H1 (cell line): ENCODE measurements around the gene EXOC2. TPM values are rescaled to one million over a fixed set of nuclear protein-coding genes. Genes with fewer than 3 reads are reported as not detected.

Experiments
- CTCF ChIA-PET: fragments of 300-600 bp; sonication (Branson Sonifier 250); formaldehyde crosslinking; loops from one replicate; lab custom pipeline; 2021; ENCODE audit not compliant: partially characterized antibody; lab: Charles Lee
- POLR2A ChIA-PET: fragments of 300-600 bp; sonication (Branson Sonifier 250); formaldehyde crosslinking; loops from one replicate; lab custom pipeline; 2021; ENCODE audit warnings: inconsistent platforms; ENCODE audit not compliant: partially characterized antibody; lab: Charles Lee
- DNase-seq, 2 experiments: peaks; one replicate each; pipeline versions ENCODE4 v3.0.0 to v3.0.0-alpha.2; 2010 to 2022; ENCODE audit warnings: low spot score in 2 of 2, low read depth in 1 of 2, mixed read lengths in 1 of 2
- FAIRE-seq: peaks from 2 replicates; lab custom pipeline; 2011; peaks lifted over from hg19 to GRCh38; lab: Jason Lieb, UNC
- H2AFZ ChIP-seq: 2 replicates; pipeline ENCODE4 v1.8.1; 2012; ENCODE audit warnings: low read length, inconsistent platforms
- H2AK5ac ChIP-seq: 2 replicates; pipeline ENCODE4 v1.6.1; 2013; ENCODE audit warnings: low read depth, low read length
- H2BK120ac ChIP-seq: replicated peaks from 2 replicates; pipeline ENCODE3; 2013; ENCODE audit warnings: low read depth, low read length, inconsistent platforms
- H2BK12ac ChIP-seq: 2 replicates; pipeline ENCODE4 v1.6.1; 2013; ENCODE audit warnings: low read depth, low read length
- H2BK15ac ChIP-seq: 2 replicates; pipeline ENCODE4 v1.6.1; 2013; ENCODE audit warnings: low read length
- H2BK20ac ChIP-seq: 2 replicates; pipeline ENCODE4 v1.6.1; 2013; ENCODE audit warnings: low read length
- H2BK5ac ChIP-seq: 2 replicates; pipeline ENCODE4 v1.6.1; 2013; ENCODE audit warnings: low read depth, low read length
- H3K14ac ChIP-seq: 2 replicates; pipeline ENCODE4 v1.6.1; 2013; ENCODE audit warnings: inconsistent platforms; ENCODE audit not compliant: insufficient read length
- H3K18ac ChIP-seq: 2 replicates; pipeline ENCODE4 v1.6.1; 2013; ENCODE audit warnings: low read length; ENCODE audit errors: extremely low read depth
- H3K23ac ChIP-seq: 2 replicates; pipeline ENCODE4 v1.6.1; 2013; ENCODE audit warnings: inconsistent platforms; ENCODE audit not compliant: insufficient read length
- H3K23me2 ChIP-seq: 2 replicates; pipeline ENCODE4 v1.6.1; 2013; ENCODE audit warnings: low read depth, low read length
- H3K27ac ChIP-seq: 2 replicates; pipeline ENCODE4 v1.6.1; 2011; ENCODE audit warnings: low read depth, low read length, inconsistent platforms
- H3K27me3 ChIP-seq, 4 experiments: replicated peaks in 1 of 4; 1 replicate in 1 of 4; 2 replicates in 3 of 4; pipeline versions ENCODE4 v1.6.1 to v1.8.1; 2011 to 2013; ENCODE audit warnings: low read length in 3 of 4, mild to moderate bottlenecking in 3 of 4, inconsistent platforms in 2 of 4, mixed read lengths in 2 of 4, moderate library complexity in 1 of 4; ENCODE audit not compliant: control insufficient read depth in 3 of 4, insufficient read depth in 3 of 4; ENCODE audit errors: extremely low read depth in 1 of 4
- H3K36me3 ChIP-seq, 4 experiments: 2 replicates each; pipeline versions ENCODE4 v1.6.1 to v1.8.1; 2011 to 2013; ENCODE audit warnings: mild to moderate bottlenecking in 4 of 4, low read length in 3 of 4, moderate library complexity in 2 of 4, control low read depth in 1 of 4, inconsistent platforms in 1 of 4; ENCODE audit not compliant: insufficient read depth in 4 of 4, control insufficient read depth in 2 of 4
- H3K4ac ChIP-seq: replicated peaks from 2 replicates; pipeline ENCODE3; 2013; ENCODE audit warnings: low read length, low read depth, mixed read lengths, inconsistent platforms; ENCODE audit not compliant: insufficient read length
- H3K4me1 ChIP-seq, 4 experiments: replicated peaks in 1 of 4; 1 replicate in 1 of 4; 2 replicates in 3 of 4; pipeline versions ENCODE4 v1.6.1 to v1.8.1; 2011 to 2013; ENCODE audit warnings: low read length in 3 of 4, inconsistent platforms in 2 of 4, mixed read lengths in 1 of 4; ENCODE audit not compliant: insufficient read depth in 4 of 4, control insufficient read depth in 3 of 4
- H3K4me2 ChIP-seq, 2 experiments: 2 replicates each; pipeline versions ENCODE4 v1.6.1 to v1.8.1; 2011 to 2013; ENCODE audit warnings: low read depth in 2 of 2, low read length in 2 of 2, control low read depth in 1 of 2, inconsistent platforms in 1 of 2, mild to moderate bottlenecking in 1 of 2; ENCODE audit not compliant: insufficient read depth in 1 of 2
- H3K4me3 ChIP-seq, 4 experiments: fragments of 200-600, 300-600 bp in 1 of 4; sonication (generic), shearing (Covaris generic), sonication (Bioruptor Twin) in 1 of 4; 2 replicates each; pipeline versions ENCODE4 v1.5.1 to v1.8.1; 2011 to 2016; ENCODE audit warnings: low read length in 4 of 4, low read depth in 3 of 4, control low read depth in 2 of 4, inconsistent platforms in 2 of 4, mild to moderate bottlenecking in 2 of 4, mixed read lengths in 1 of 4, moderate library complexity in 1 of 4; ENCODE audit not compliant: insufficient read depth in 2 of 4; ENCODE audit errors: extremely low read depth in 1 of 4
- H3K56ac ChIP-seq: replicated peaks from 2 replicates; pipeline ENCODE3; 2013; ENCODE audit warnings: low read depth, mild to moderate bottlenecking, mixed read lengths, low read length, inconsistent platforms; ENCODE audit not compliant: insufficient read length
- H3K79me1 ChIP-seq: 2 replicates; pipeline ENCODE4 v1.6.1; 2013; ENCODE audit warnings: low read depth, low read length, control low read depth
- H3K79me2 ChIP-seq, 2 experiments: 2 replicates each; pipeline versions ENCODE4 v1.6.1 to v1.8.1; 2012 to 2013; ENCODE audit warnings: low read length in 2 of 2, mild to moderate bottlenecking in 2 of 2, inconsistent platforms in 1 of 2; ENCODE audit not compliant: insufficient read depth in 2 of 2, control insufficient read depth in 1 of 2
- H3K9ac ChIP-seq, 4 experiments: replicated peaks in 1 of 4; 1 replicate in 1 of 4; 2 replicates in 3 of 4; pipeline versions ENCODE4 v1.6.1 to v1.8.1; 2011 to 2013; ENCODE audit warnings: low read depth in 3 of 4, low read length in 3 of 4, control low read depth in 2 of 4, mild to moderate bottlenecking in 2 of 4, moderate library complexity in 2 of 4, inconsistent platforms in 1 of 4; ENCODE audit errors: extremely low read depth in 1 of 4
- H3K9me3 ChIP-seq, 2 experiments: 2 replicates each; pipeline versions ENCODE4 v1.6.1 to v1.8.1; 2012 to 2013; ENCODE audit warnings: mild to moderate bottlenecking in 2 of 2, moderate library complexity in 2 of 2, control low read depth in 1 of 2, inconsistent platforms in 1 of 2, low read depth in 1 of 2, low read length in 1 of 2, mixed read lengths in 1 of 2; ENCODE audit not compliant: insufficient read depth in 2 of 2
- H4K20me1 ChIP-seq, 2 experiments: replicated peaks in 1 of 2; 2 replicates each; pipeline versions ENCODE3 to v1.8.1; 2011 to 2013; ENCODE audit warnings: inconsistent platforms in 2 of 2, low read length in 2 of 2, mild to moderate bottlenecking in 1 of 2; ENCODE audit not compliant: insufficient read depth in 2 of 2, control insufficient read depth in 1 of 2
- H4K5ac ChIP-seq: 2 replicates; pipeline ENCODE4 v1.6.1; 2013; ENCODE audit warnings: low read length, low read depth, mixed read lengths, inconsistent platforms; ENCODE audit not compliant: insufficient read length
- H4K8ac ChIP-seq: 2 replicates; pipeline ENCODE4 v1.8.0; 2013; ENCODE audit warnings: mild to moderate bottlenecking, moderate library complexity, low read length, inconsistent platforms; ENCODE audit not compliant: insufficient read depth; ENCODE audit errors: extremely low read depth
- H4K91ac ChIP-seq: replicated peaks from 2 replicates; pipeline ENCODE3; 2013; ENCODE audit warnings: low read length, mixed read lengths, inconsistent platforms; ENCODE audit not compliant: insufficient read length
- CHD2 ChIP-seq: IDR thresholded peaks from 2 replicates; pipeline ENCODE4 v1.6.1; 2012; ENCODE audit warnings: low read length, improper control_type of control experiment
- HDAC2 ChIP-seq, 2 experiments: fragments of 300-600 bp in 1 of 2; sonication (generic) in 1 of 2; IDR thresholded peaks; 2 replicates each; pipeline ENCODE4 v1.6.1; 2011 to 2012; ENCODE audit warnings: low read depth in 2 of 2, low read length in 2 of 2, mild to moderate bottlenecking in 2 of 2, moderate library complexity in 2 of 2, borderline replicate concordance in 1 of 2, inconsistent platforms in 1 of 2
- JUN ChIP-seq: IDR thresholded peaks from 2 replicates; pipeline ENCODE4 v1.6.1; 2011; ENCODE audit warnings: low read depth, mild to moderate bottlenecking, improper control_type of control experiment, low read length
- KDM1A ChIP-seq: fragments of 200-600, 300-600 bp; sonication (generic); IDR thresholded peaks from 2 replicates; pipeline ENCODE4 v1.7.1; 2016; ENCODE audit warnings: mild to moderate bottlenecking, low read length, borderline replicate concordance
- KDM5A ChIP-seq: fragments of 200-600 bp; IDR thresholded peaks from 2 replicates; pipeline ENCODE4 v1.7.1; 2012; ENCODE audit warnings: mild to moderate bottlenecking, low read length, inconsistent platforms, mixed read lengths
- POLR2AphosphoS5 ChIP-seq: IDR thresholded peaks from 2 replicates; pipeline ENCODE4 v1.6.1; 2011; ENCODE audit warnings: low read depth, low read length
- SIRT6 ChIP-seq: IDR thresholded peaks from one replicate; pipeline ENCODE4 v1.7.1; 2012; ENCODE audit warnings: low read length, inconsistent platforms
- TAF7 ChIP-seq: optimal IDR thresholded peaks from 2 replicates; pipeline ENCODE3; 2011; ENCODE audit warnings: low read depth, mild to moderate bottlenecking, inconsistent platforms, low read length, moderate library complexity, borderline replicate concordance
- TCF12 ChIP-seq: IDR thresholded peaks from 2 replicates; pipeline ENCODE4 v1.6.1; 2011; ENCODE audit warnings: low read depth, mild to moderate bottlenecking, low read length
- WGBS, 2 experiments: shearing (Covaris generic) in 1 of 2; methylation state at CpG; one replicate each; pipeline versions ENCODE4 v1.1.6 to v1.1.7; 2013 to 2015; ENCODE audit warnings: low lambda C conversion rate in 2 of 2, mixed read lengths in 2 of 2, inconsistent platforms in 1 of 2, low coverage in 1 of 2, missing lambda C conversion rate in 1 of 2; ENCODE audit not compliant: insufficient replicate concordance in 2 of 2, insufficient coverage in 1 of 2, insufficient read length in 1 of 2; ENCODE audit errors: extremely low coverage in 1 of 2, missing lambda C conversion rate in 1 of 2; 5-methylcytosine and 5-hydroxymethylcytosine counted together
- polyA plus RNA-seq, 7 experiments: library from polyadenylated mRNA; depleted of rRNA in 3 of 7; stranded (reverse) in 5 of 7; unstranded in 2 of 7; fragments of >200 nt in 5 of 7; fragments of 200-250 nt in 2 of 7; gene quantifications; 1 replicate in 5 of 7; 2 replicates in 1 of 7; 4 replicates in 1 of 7; pipeline versions ENCODE4 v1.2.1 to v1.2.3, GENCODE V29; 2011 to 2013; ENCODE audit warnings: missing spikeins in 2 of 7, mixed read lengths in 2 of 7
- total RNA-seq: library from RNA; stranded (reverse); fragmentation: NEBNext Ultra II Directional; extraction: Animal tissue kit (Norgen Biotek cat#: 25700); gene quantifications from 2 replicates; pipeline ENCODE4 v1.2.1, GENCODE V29; 2021
- TF ChIP-seq, protein P1 (sequence below): IDR thresholded peaks from 2 replicates; pipeline ENCODE4 v1.6.1; 2011; ENCODE audit warnings: low read depth, mild to moderate bottlenecking, low read length; ENCODE audit not compliant: insufficient read depth
- TF ChIP-seq, protein P2 (sequence below): IDR thresholded peaks from 2 replicates; pipeline ENCODE4 v1.6.1; 2011; ENCODE audit warnings: low read length, improper control_type of control experiment

Gene EXOC2
- total and polyA plus RNA-seq, 2 of the 8 experiments (the other 6 are each of a cell fraction or from before 2014, with no cell fraction given) = 25.5 to 44.4 TPM

DNA sequence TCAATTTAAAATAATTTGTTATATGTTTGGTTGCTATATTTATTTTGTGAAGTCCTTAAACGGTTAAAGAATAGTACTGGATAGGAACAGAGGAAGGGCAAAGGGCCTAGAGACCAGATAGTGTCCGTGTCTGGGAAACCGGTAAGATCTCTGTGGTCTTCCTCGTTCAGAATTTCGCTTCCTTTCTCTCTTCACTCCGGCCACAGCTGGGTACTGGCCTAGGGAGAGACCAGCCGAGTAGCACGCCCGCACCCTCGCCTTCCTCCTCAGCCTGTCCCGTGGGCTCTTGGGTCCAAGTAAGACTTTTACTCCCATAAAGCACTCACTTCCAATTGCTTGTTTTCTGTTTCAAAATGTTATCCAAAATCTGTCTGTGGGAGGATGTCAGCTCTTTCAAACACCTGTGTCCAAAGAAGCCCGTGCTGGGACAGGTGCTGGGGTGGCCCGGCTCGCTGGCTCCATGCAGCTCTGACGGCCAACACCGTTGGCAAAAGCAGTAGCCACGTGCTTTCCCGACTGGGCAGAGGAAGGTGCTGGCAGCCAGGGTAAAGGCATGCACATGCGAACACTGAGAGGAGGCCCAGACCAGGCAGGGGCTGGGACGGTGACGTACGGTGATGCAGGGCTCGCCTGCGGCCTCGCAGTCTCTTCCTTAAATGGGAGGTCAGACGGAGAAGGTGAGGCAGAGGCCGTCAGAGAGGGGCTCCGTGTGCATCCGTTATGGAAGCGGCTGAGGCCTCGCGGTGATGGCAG is 189.2 kb downstream of the EXOC2 start:
- Histone ChIP-seq H3K79me1 (no peaks in the 10 kb centered on the region), H3K27me3 (no peaks in the 10 kb centered on the region), H2BK20ac (no peak overlapping the region), H2BK12ac (no peak overlapping the region), H2BK15ac (no peak overlapping the region), H3K23ac (no peak overlapping the region), H3K23me2 (no peaks in the 10 kb centered on the region), H3K18ac (no peak overlapping the region), H2AK5ac (no peak overlapping the region), H3K4ac (no peak overlapping the region), H2AFZ (no peak overlapping the region), H4K20me1 (peaks cover 0 to 2% of the 10 kb centered on the region in 2 experiments), H3K4me2 (no peak overlapping the region), H4K8ac (no peak overlapping the region), H2BK5ac (no peak overlapping the region), H3K9ac (no peak overlapping the region), H3K27ac (no peak overlapping the region; the same call in 1 of the 2 replicates), H3K79me2 (no peaks in the 10 kb centered on the region), H3K14ac (no peak overlapping the region), H3K56ac (no peak overlapping the region), H4K91ac (no peak overlapping the region), H4K5ac (no peak overlapping the region), H2BK120ac (no peak overlapping the region), H3K36me3 (peaks cover 0 to 3% (median 0%) of the 10 kb centered on the region in 4 experiments; a peak in 1 of 8 replicates), H3K9me3 (no peaks in the 10 kb centered on the region), H3K4me1 (peaks cover 0 to 3% (median 0%) of the 10 kb centered on the region in 4 experiments; a peak in 1 of 7 replicates), H3K4me3 (no peak overlapping the region)
- no peak for DNase-seq
- no peak for FAIRE-seq
- ChIA-PET POLR2A (no interaction called here), CTCF (no interaction called here)
- 96% methylated on average over 32 of the region's 32 CpGs; no CpG with 5 or more reads in 1 of the 2 experiments for WGBS, 2 experiments
- TF ChIP-seq, protein P1, sequence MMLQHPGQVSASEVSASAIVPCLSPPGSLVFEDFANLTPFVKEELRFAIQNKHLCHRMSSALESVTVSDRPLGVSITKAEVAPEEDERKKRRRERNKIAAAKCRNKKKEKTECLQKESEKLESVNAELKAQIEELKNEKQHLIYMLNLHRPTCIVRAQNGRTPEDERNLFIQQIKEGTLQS = no peak
- TF ChIP-seq JUN (no peak), KDM5A (no peak), HDAC2 (IDR thresholded peaks at IDR 0.05; ENCODE audit: borderline replicate concordance in 1 of 2, low read depth in 2 of 2, low read length in 2 of 2) (no peak), CHD2 (no peak), SIRT6 (no peak), TAF7 (no peak), POLR2AphosphoS5 (no peak), KDM1A (no peak), TCF12 (no peak)
- TF ChIP-seq, protein P2, sequence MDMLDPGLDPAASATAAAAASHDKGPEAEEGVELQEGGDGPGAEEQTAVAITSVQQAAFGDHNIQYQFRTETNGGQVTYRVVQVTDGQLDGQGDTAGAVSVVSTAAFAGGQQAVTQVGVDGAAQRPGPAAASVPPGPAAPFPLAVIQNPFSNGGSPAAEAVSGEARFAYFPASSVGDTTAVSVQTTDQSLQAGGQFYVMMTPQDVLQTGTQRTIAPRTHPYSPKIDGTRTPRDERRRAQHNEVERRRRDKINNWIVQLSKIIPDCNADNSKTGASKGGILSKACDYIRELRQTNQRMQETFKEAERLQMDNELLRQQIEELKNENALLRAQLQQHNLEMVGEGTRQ = no peak
